Right lobe of liver (tissue), 6 donors: ENCODE measurements around the gene PPP2R5C. TPM values are rescaled to one million over a fixed set of nuclear protein-coding genes. Genes with fewer than 3 reads are reported as not detected.

ENCODE experiments used
- ATAC-seq, 4 donors: fragments of 200-7000 bp; cut with Tn5 transposase; one replicate each; pipeline ENCODE4 v1.9.1; 2020; ENCODE audit warnings: mild to moderate bottlenecking in 4 of 4, moderate library complexity in 4 of 4
- DNase-seq, 3 donors: peaks; one replicate each; pipeline ENCODE4 v3.0.0-alpha.2; 2020
- H3K27ac ChIP-seq, 3 donors: fragments of 200-600 bp; one replicate each; pipeline ENCODE4 v1.8.0; 2022
- H3K27me3 ChIP-seq, 2 donors: fragments of 200-600 bp; one replicate each; pipeline ENCODE4 v1.8.0; 2022
- H3K36me3 ChIP-seq, 4 donors: fragments of 200-600 bp; sonication (generic) in 1 of 4; one replicate each; pipeline versions ENCODE4 v1.5.1 to v1.8.0; 2017 to 2022; ENCODE audit warnings: control low read depth in 1 of 4
- H3K4me1 ChIP-seq, 4 donors: fragments of 200-600 bp; sonication (generic) in 1 of 4; one replicate each; pipeline versions ENCODE4 v1.5.1 to v1.8.0; 2017 to 2022; ENCODE audit warnings: control low read depth in 1 of 4
- H3K4me3 ChIP-seq, 3 donors: fragments of 200-600 bp; one replicate each; pipeline ENCODE4 v1.8.0; 2022
- H3K9me3 ChIP-seq, 4 donors: fragments of 200-600 bp; sonication (generic) in 1 of 4; one replicate each; pipeline versions ENCODE4 v1.5.1 to v1.8.0; 2017 to 2022; ENCODE audit warnings: control low read depth in 1 of 4
- CTCF ChIP-seq, 4 donors: fragments of 200-600 bp in 3 of 4; fragments of 450-650 bp in 1 of 4; IDR thresholded peaks; one replicate each; pipeline versions ENCODE4 v1.5.1 to v1.8.0; 2016 to 2022; ENCODE audit warnings: antibody characterized with exemption in 4 of 4, mild to moderate bottlenecking in 2 of 4
- POLR2A ChIP-seq: fragments of 450-650 bp; IDR thresholded peaks from one replicate; pipeline ENCODE4 v1.6.1; 2017; ENCODE audit warnings: antibody characterized with exemption, mild to moderate bottlenecking
- WGBS: methylation state at CpG from one replicate; pipeline ENCODE4 v1.1.6; 2018; ENCODE audit warnings: low coverage, low lambda C conversion rate; ENCODE audit not compliant: insufficient coverage; ENCODE audit errors: missing lambda C conversion rate; 5-methylcytosine and 5-hydroxymethylcytosine counted together
- intact Hi-C, 2 donors: fragments of 100-400 bp; cut with DNase I; formaldehyde crosslinking; loops; one replicate each; pipeline versions ENCODE4 v1.11.2 to v1.14.1; 2022
- total RNA-seq, 6 experiments: library from RNA; depleted of rRNA in 2 of 6; stranded (reverse); fragments of >200 nt in 2 of 6; fragmentation: NEBNext Ultra II Directional in 3 of 6; extraction: Animal tissue kit (Norgen Biotek cat#: 25700) in 3 of 6; gene quantifications; one replicate each; pipeline versions ENCODE4 v1.1.0 to v1.2.4, GENCODE V29; 2016 to 2023
- donor health status: DM: no; HTN: yes; CAD: no.
- donor health status: DM: no; HTN: no; CAD: no.
- donor health status: DM: no; HTN: no; CAD: no.
- donor health status: DM: no; HTN: yes; CAD: no.
- donor health status: DM: no; HTN: yes; CAD: no.

Gene PPP2R5C
- total RNA-seq, 6 experiments from 2014 or later = 44.9 to 74.5 (median 55.3) TPM

DNA sequence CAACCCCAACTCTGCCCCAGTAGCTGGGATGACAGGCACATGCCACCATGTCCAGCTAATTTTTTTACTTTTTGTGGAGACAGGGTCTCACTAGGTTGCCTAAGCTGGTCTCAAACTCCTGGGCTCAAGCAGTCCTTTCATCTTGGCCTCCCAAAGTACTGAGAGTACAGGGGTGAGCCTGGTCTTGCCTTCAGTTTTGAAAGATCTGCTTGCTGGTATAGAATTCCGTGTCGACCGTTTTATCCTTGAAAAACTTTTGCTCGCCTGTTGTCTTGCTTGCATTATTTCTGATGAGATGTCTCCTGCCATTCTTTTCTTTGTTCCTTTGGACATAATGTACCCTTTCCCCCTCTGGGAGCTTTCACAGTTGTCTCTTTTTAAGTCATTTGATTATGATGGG is 110.8 kb downstream of the PPP2R5C start:
- TF ChIP-seq CTCF (IDR thresholded peaks at IDR 0.05) (no peak), POLR2A (no peak)
- Histone ChIP-seq H3K27ac (no peak overlapping the region), H3K4me1 (peaks cover 0 to 15% (median 0%) of the 10 kb centered on the region in 4 donors), H3K4me3 (no peak overlapping the region), H3K27me3 (no peaks in the 10 kb centered on the region), H3K9me3 (no peaks in the 10 kb centered on the region), H3K36me3 (no peaks in the 10 kb centered on the region)
- ATAC-seq = no peak
- intact Hi-C loops = no loop called here
- DNase-seq = no peak
- WGBS = 96% methylated on average over 4 of the region's 4 CpGs

- Histone ChIP-seq H3K36me3 (no peaks in the 10 kb centered on the region), H3K27me3 (no peaks in the 10 kb centered on the region), H3K9me3 (no peaks in the 10 kb centered on the region), H3K27ac (no peak overlapping the region), H3K4me1 (peaks cover 0 to 15% (median 0%) of the 10 kb centered on the region in 4 donors), H3K4me3 (no peak overlapping the region)
- TF ChIP-seq POLR2A (no peak), CTCF (IDR thresholded peaks at IDR 0.05) (no peak)
- DNase-seq = no peak
- ATAC-seq = no peak
- intact Hi-C loops = no loop called here
- 94% methylated on average over 3 of the region's 3 CpGs for WGBS
These were observed 111.7 kb downstream of the PPP2R5C start for GRCh38 chr14:101873076-101873825.

DNA sequence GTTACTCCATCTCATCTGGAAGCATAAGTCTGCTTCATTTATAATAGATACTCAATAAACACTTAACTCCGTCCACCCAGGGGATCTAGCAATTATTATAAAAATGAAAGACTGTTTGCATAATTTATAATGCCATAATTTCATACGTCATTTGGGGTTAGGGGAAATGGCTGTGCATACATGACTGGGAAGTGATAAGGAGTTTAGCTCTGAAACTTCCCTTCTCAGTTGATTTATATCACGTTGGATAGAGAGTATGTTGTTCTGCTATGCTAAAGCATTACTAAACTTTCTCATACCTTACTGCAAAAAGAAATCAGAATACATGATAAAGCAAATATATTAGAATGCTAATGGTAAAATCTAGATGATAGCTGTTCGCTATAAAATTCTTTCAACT is 112.5 kb downstream of the PPP2R5C start:
- Histone ChIP-seq H3K36me3 (no peaks in the 10 kb centered on the region), H3K27me3 (no peaks in the 10 kb centered on the region), H3K9me3 (no peaks in the 10 kb centered on the region), H3K4me1 (peaks cover 0 to 15% (median 0%) of the 10 kb centered on the region in 4 donors), H3K27ac (no peak overlapping the region), H3K4me3 (no peak overlapping the region)
- intact Hi-C loops = no loop called here
- ATAC-seq (no peak), DNase-seq (no peak)
- WGBS = 69% methylated on average over 4 of the region's 4 CpGs
- TF ChIP-seq CTCF (IDR thresholded peaks at IDR 0.05) = no peak
- TF ChIP-seq POLR2A = no peak

- 72% methylated on average over 7 of the region's 8 CpGs for WGBS
- H3K4me1 ChIP-seq = peaks cover 0 to 12% (median 0%) of the 10 kb centered on the region in 4 donors
- ATAC-seq (no peak), DNase-seq (no peak)
- no peaks in the 10 kb centered on the region for H3K27me3 ChIP-seq
- H3K4me3 ChIP-seq = no peak overlapping the region
- no peaks in the 10 kb centered on the region for H3K9me3 ChIP-seq
- no peaks in the 10 kb centered on the region for H3K36me3 ChIP-seq
- TF ChIP-seq POLR2A (no peak), CTCF (IDR thresholded peaks at IDR 0.05) (no peak)
- no peak overlapping the region for H3K27ac ChIP-seq
- intact Hi-C loops = no loop called here
These were observed 113.7 kb downstream of the PPP2R5C start for GRCh38 chr14:101875041-101875726.
